ENCODE measurements around the gene SPATC1L.

SPATC1L gene

GRCh38 chr21:46220847-46221246, 36.6 kb upstream of the SPATC1L start:
- ChIA-PET POLR2A (no interaction called here), CTCF (interaction anchor here (1.2 kb wide), 2 partner anchors 9 to 31 kb away, joined by 3 to 4 read pairs; no protein-coding TSS in a partner anchor)
- TF ChIP-seq CTCF (IDR thresholded peaks at IDR 0.05; ENCODE audit: control extremely low read depth, extremely low read depth, low read depth, missing control alignments): no peak
- no peak for DNase-seq (ENCODE audit: extremely low spot score)

- ChIA-PET POLR2A (interaction anchor here (0.6 kb wide), 1 partner anchor 8 kb away, joined by 3 read pairs; the partner anchor contains the start of gene LSS), CTCF (interaction anchor here (1.1 to 1.2 kb wide), 2 partner anchors 30 to 77 kb away, joined by 3 to 4 read pairs; no protein-coding TSS in a partner anchor)
- no peak for TF ChIP-seq CTCF (IDR thresholded peaks at IDR 0.05; ENCODE audit: control extremely low read depth, extremely low read depth, low read depth, missing control alignments)
- no peak for DNase-seq (ENCODE audit: extremely low spot score)
Measured at GRCh38 chr21:46220275-46220810, 36.1 kb upstream of the SPATC1L start.

GRCh38 chr21:46219591-46220239, 35.5 kb upstream of the SPATC1L start:
- no peak for TF ChIP-seq CTCF (IDR thresholded peaks at IDR 0.05; ENCODE audit: control extremely low read depth, extremely low read depth, low read depth, missing control alignments)
- DNase-seq (ENCODE audit: extremely low spot score): no peak
- POLR2A ChIA-PET: interaction anchor here (0.5 to 0.6 kb wide), 3 partner anchors 9 to 148 kb away, joined by 3 to 5 read pairs (median 3); partner anchors contain the start of gene LSS
- CTCF ChIA-PET: interaction anchor here (1.1 to 1.2 kb wide), 2 partner anchors 30 to 76 kb away, joined by 3 to 4 read pairs; no protein-coding TSS in a partner anchor

- DNase-seq (ENCODE audit: extremely low spot score): no peak
- ChIA-PET CTCF (interaction anchor here (1.1 kb wide), 1 partner anchor 75 kb away, joined by 3 read pairs; no protein-coding TSS in a partner anchor), POLR2A (interaction anchor here (0.5 to 0.6 kb wide), 2 partner anchors 36 to 148 kb away, joined by 3 to 5 read pairs; no protein-coding TSS in a partner anchor)
- no peak for TF ChIP-seq CTCF (IDR thresholded peaks at IDR 0.05; ENCODE audit: control extremely low read depth, extremely low read depth, low read depth, missing control alignments)
Measured at GRCh38 chr21:46218906-46219590, 34.8 kb upstream of the SPATC1L start.

- POLR2A ChIA-PET: no interaction called here
- DNase-seq (ENCODE audit: extremely low spot score): no peak
- TF ChIP-seq CTCF (IDR thresholded peaks at IDR 0.05; ENCODE audit: control extremely low read depth, extremely low read depth, low read depth, missing control alignments): no peak
- CTCF ChIA-PET: interaction anchor here (1.3 kb wide), 1 partner anchor 10 kb away, joined by 3 read pairs; no protein-coding TSS in a partner anchor
Measured at GRCh38 chr21:46217511-46218196, 33.4 kb upstream of the SPATC1L start.
